KMS-11 (cell line): ENCODE data around the gene TTC34.

Source experiments
- H2AFZ ChIP-seq: fragments of 200-600 bp; sonication (generic); 2 replicates; pipeline ENCODE4 v1.6.1; 2016; ENCODE audit warnings: antibody characterized with exemption, mixed run types, low read depth
- H3K27ac ChIP-seq: fragments of 200-600 bp; sonication (generic); 2 replicates; pipeline ENCODE4 v1.6.1; 2016; ENCODE audit warnings: mild to moderate bottlenecking, mixed run types
- H3K27me3 ChIP-seq: fragments of 200-600 bp; sonication (generic); 2 replicates; pipeline ENCODE4 v1.6.1; 2017; ENCODE audit warnings: mild to moderate bottlenecking, low read depth, mixed run types, moderate library complexity; ENCODE audit not compliant: insufficient read depth
- H3K36me3 ChIP-seq: fragments of 200-600 bp; sonication (generic); 2 replicates; pipeline ENCODE4 v1.6.1; 2017; ENCODE audit warnings: mild to moderate bottlenecking, mixed run types; ENCODE audit not compliant: insufficient read depth
- H3K4me1 ChIP-seq: fragments of 200-600 bp; sonication (generic); 2 replicates; pipeline ENCODE4 v1.6.1; 2016; ENCODE audit warnings: mild to moderate bottlenecking, low read depth, mixed run types; ENCODE audit not compliant: poor library complexity, severe bottlenecking
- H3K4me2 ChIP-seq: fragments of 200-600 bp; sonication (generic); 2 replicates; pipeline ENCODE4 v1.7.0; 2016; ENCODE audit warnings: mild to moderate bottlenecking, mixed run types
- H3K4me3 ChIP-seq: fragments of 200-600 bp; sonication (generic); IDR thresholded peaks from 2 replicates; pipeline ENCODE4 v1.6.1; 2017; ENCODE audit warnings: low read depth, low read length, mixed read lengths; ENCODE audit not compliant: insufficient read depth
- H3K79me2 ChIP-seq: fragments of 200-600 bp; sonication (generic); 2 replicates; pipeline ENCODE4 v1.6.1; 2016; ENCODE audit warnings: low read depth, mixed run types; ENCODE audit not compliant: insufficient read depth
- H3K9ac ChIP-seq: fragments of 200-600 bp; sonication (generic); 2 replicates; pipeline ENCODE4 v1.6.1; 2016; ENCODE audit warnings: mild to moderate bottlenecking, mixed run types
- H4K20me1 ChIP-seq: fragments of 200-600 bp; sonication (generic); 2 replicates; pipeline ENCODE4 v1.6.1; 2016; ENCODE audit warnings: mild to moderate bottlenecking, mixed run types; ENCODE audit not compliant: insufficient read depth
- TF ChIP-seq, protein P1 (sequence below): fragments of 200-600 bp; sonication (generic); conservative IDR thresholded peaks from 2 replicates; pipeline ENCODE4 v1.6.1; 2017; ENCODE audit warnings: low read depth, mild to moderate bottlenecking, antibody characterized with exemption, low read length, moderate library complexity, mixed read lengths

TTC34 gene

DNA sequence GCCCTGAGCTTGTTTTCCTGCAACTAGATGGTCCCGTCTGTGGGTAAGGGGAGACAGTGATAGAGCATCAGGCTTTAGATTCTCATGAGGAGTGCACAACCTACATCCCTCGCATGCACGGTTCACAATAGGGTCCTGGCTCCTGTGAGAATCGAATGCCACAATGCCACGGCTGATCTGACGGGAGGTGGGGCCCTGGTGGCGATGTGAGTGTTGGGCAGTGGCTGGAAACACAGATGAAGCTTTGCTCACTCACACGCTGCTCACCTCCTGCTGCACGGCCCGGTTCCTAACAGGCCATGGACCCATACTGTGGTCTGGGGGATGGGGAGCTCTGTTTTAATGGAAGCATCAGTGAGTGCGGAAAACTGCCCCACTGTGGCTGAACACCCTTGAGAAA lies 35.8 kb upstream of the TTC34 start:
- Histone ChIP-seq H3K27ac (no peak overlapping the region), H3K4me3 (no peak overlapping the region), H3K4me2 (no peak overlapping the region), H3K4me1 (no peaks in the 10 kb centered on the region), H3K27me3 (peaks cover 76% of the 10 kb centered on the region), H3K79me2 (no peaks in the 10 kb centered on the region), H2AFZ (no peak overlapping the region), H3K36me3 (no peaks in the 10 kb centered on the region), H4K20me1 (no peaks in the 10 kb centered on the region), H3K9ac (no peak overlapping the region)
- TF ChIP-seq, protein P1, sequence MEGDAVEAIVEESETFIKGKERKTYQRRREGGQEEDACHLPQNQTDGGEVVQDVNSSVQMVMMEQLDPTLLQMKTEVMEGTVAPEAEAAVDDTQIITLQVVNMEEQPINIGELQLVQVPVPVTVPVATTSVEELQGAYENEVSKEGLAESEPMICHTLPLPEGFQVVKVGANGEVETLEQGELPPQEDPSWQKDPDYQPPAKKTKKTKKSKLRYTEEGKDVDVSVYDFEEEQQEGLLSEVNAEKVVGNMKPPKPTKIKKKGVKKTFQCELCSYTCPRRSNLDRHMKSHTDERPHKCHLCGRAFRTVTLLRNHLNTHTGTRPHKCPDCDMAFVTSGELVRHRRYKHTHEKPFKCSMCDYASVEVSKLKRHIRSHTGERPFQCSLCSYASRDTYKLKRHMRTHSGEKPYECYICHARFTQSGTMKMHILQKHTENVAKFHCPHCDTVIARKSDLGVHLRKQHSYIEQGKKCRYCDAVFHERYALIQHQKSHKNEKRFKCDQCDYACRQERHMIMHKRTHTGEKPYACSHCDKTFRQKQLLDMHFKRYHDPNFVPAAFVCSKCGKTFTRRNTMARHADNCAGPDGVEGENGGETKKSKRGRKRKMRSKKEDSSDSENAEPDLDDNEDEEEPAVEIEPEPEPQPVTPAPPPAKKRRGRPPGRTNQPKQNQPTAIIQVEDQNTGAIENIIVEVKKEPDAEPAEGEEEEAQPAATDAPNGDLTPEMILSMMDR: no peak

DNA sequence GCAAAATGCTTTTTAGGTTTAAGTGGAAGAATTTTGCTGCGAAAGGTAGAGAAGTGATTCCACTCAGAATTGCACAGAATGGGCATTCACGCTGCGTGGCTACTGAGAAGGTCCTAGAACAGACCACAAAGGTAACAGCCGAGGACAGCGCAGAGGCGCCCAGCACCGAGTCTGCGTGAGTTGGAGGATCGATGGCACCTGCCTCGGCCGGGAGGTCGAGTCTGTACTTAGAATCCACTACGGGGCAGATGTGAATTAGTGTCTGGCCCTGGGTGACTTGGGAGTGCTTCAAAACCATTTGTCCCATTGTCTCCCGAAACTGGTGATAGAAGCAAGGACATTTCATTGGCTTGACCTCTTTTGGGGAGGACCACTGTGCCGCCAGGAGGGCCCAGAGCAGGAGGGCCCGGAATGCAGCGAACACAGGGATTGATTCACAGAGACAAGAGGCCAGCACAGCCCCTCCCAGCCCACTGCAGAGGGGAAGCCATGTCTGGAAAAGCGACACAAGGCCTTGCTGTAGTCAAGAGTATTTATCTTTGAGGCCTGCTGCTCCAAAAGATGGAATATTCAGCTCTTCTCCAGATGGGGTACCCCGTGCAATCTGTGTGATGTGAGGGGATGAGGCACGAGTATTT lies 35.0 kb upstream of the TTC34 start:
- Histone ChIP-seq H3K9ac (no peak overlapping the region), H3K4me3 (no peak overlapping the region), H3K36me3 (no peaks in the 10 kb centered on the region), H2AFZ (no peak overlapping the region), H3K27me3 (peaks cover 71% of the 10 kb centered on the region), H4K20me1 (no peaks in the 10 kb centered on the region), H3K79me2 (no peaks in the 10 kb centered on the region), H3K27ac (no peak overlapping the region), H3K4me2 (no peak overlapping the region), H3K4me1 (no peaks in the 10 kb centered on the region)
- TF ChIP-seq, protein P1: no peak

DNA sequence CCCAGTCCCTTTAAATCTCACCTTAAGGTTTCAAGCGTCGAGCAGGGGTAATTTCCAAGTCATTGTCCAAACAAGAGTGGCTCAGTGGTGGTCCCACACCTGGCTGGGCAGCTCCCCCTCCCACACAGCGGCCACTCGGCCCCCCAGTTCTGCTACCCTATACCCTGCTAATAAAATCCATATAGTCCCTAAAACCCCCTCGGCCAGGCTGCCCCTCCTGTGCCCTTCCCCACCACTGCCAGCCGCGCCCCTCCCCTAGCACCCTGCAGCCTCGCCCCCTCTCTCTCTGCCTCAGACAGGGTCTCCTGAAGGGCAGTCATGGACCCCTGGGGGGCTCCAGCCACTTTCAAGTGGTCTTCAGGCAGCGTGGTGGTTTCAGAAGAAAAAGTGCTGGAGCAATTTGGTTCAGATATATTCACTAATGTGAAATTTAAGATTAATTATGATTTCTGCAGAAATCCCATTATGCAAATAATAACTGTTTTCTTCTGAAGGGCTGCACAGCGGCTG lies 34.2 kb upstream of the TTC34 start:
- H4K20me1 ChIP-seq: no peaks in the 10 kb centered on the region
- H3K27me3 ChIP-seq: peaks cover 65% of the 10 kb centered on the region
- no peak overlapping the region for H2AFZ ChIP-seq
- H3K79me2 ChIP-seq: no peaks in the 10 kb centered on the region
- no peak overlapping the region for H3K4me3 ChIP-seq
- H3K4me1 ChIP-seq: no peaks in the 10 kb centered on the region
- TF ChIP-seq, protein P1: no peak
- H3K4me2 ChIP-seq: no peak overlapping the region
- no peak overlapping the region for H3K9ac ChIP-seq
- no peak overlapping the region for H3K27ac ChIP-seq
- no peaks in the 10 kb centered on the region for H3K36me3 ChIP-seq

DNA sequence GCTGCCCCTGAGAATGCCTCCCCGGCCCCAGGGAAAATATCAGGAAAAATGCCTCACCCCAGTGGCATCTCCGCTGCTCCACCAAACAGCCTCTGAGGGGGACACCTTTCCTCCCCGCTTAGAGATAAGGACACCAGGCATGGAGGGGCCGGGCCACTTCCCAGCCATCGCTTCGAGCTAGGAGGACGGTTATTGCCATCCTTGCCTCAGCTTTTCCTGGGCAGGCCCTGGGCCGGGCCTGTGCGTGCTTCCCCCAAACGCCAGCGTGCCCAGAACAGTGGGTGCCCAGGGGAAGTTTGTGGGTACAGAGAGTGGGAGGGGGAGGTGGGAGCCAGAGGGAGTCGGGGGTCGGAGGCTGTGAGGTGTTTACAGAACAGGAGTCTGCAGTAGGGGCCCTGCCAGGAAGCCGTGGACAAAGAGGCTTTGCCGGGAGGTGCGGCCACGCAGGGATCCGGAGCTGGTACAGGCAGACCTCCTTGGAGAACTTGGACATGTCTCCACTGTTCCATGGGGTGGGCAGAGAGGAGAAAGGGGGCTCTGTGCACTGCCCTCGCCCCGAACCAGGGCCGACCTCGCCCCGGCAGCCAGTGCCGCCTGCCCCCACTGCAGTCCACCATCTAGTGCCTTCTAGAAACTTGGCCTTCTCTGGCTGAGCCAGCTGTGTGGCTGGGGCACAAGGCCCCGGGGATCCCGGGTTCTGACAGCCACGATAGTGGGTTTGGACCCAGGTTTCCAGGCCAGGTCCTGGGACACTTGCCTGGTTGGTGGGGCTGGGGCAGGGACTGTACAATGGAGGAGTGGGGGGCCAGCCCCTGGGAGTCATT lies 33.5 kb upstream of the TTC34 start:
- H3K79me2 ChIP-seq: no peaks in the 10 kb centered on the region
- no peak overlapping the region for H3K9ac ChIP-seq
- H2AFZ ChIP-seq: no peak overlapping the region
- H3K4me2 ChIP-seq: no peak overlapping the region
- H3K4me1 ChIP-seq: no peaks in the 10 kb centered on the region
- TF ChIP-seq, protein P1: no peak
- no peaks in the 10 kb centered on the region for H3K36me3 ChIP-seq
- no peak overlapping the region for H3K27ac ChIP-seq
- peaks cover 65% of the 10 kb centered on the region for H3K27me3 ChIP-seq
- H3K4me3 ChIP-seq: no peak overlapping the region
- H4K20me1 ChIP-seq: no peaks in the 10 kb centered on the region
